Mesenchymal stem cell (in vitro differentiated cells and primary cell): ENCODE results near the gene NRP2.

Source experiments
- DNase-seq: peaks from one replicate; pipeline ENCODE4 v3.0.0-alpha.2; 2013
- H2AFZ ChIP-seq: one replicate; pipeline ENCODE4 v1.6.1; 2013; ENCODE audit warnings: low read depth, mild to moderate bottlenecking, control low read depth, inconsistent platforms, low read length, moderate library complexity
- H2AK5ac ChIP-seq: 2 replicates; pipeline ENCODE4 v1.6.1; 2013; ENCODE audit warnings: low read length, moderate library complexity, mild to moderate bottlenecking, inconsistent platforms; ENCODE audit not compliant: severe bottlenecking
- H2BK120ac ChIP-seq: one replicate; pipeline ENCODE4 v1.6.1; 2013; ENCODE audit warnings: low read depth, mild to moderate bottlenecking, inconsistent platforms, low read length, moderate library complexity
- H2BK12ac ChIP-seq, 2 experiments: one replicate each; pipeline ENCODE4 v1.6.1; 2013; ENCODE audit warnings: inconsistent platforms in 2 of 2, low read length in 2 of 2, mild to moderate bottlenecking in 2 of 2, moderate library complexity in 2 of 2, control low read depth in 1 of 2
- H2BK15ac ChIP-seq: one replicate; pipeline ENCODE4 v1.6.1; 2013; ENCODE audit warnings: mild to moderate bottlenecking, low read depth, inconsistent platforms; ENCODE audit not compliant: poor library complexity, severe bottlenecking
- H2BK5ac ChIP-seq: 2 replicates; pipeline ENCODE4 v1.6.1; 2013; ENCODE audit warnings: low read depth, mild to moderate bottlenecking, low read length, control low read depth, inconsistent platforms; ENCODE audit not compliant: poor library complexity, severe bottlenecking
- H3K14ac ChIP-seq, 2 experiments: one replicate each; pipeline ENCODE4 v1.6.1; 2013; ENCODE audit warnings: inconsistent platforms in 2 of 2, low read length in 2 of 2, control low read depth in 1 of 2, mild to moderate bottlenecking in 1 of 2, moderate library complexity in 1 of 2
- H3K18ac ChIP-seq, 2 experiments: one replicate each; pipeline ENCODE4 v1.6.1; 2013; ENCODE audit warnings: inconsistent platforms in 2 of 2, low read length in 2 of 2, control low read depth in 1 of 2, low read depth in 1 of 2, mild to moderate bottlenecking in 1 of 2
- H3K23ac ChIP-seq, 2 experiments: one replicate each; pipeline ENCODE4 v1.6.1; 2013; ENCODE audit warnings: inconsistent platforms in 2 of 2, low read length in 2 of 2, mild to moderate bottlenecking in 2 of 2, moderate library complexity in 2 of 2, control low read depth in 1 of 2
- H3K27ac ChIP-seq: 2 replicates; pipeline ENCODE4 v1.5.1; 2013; ENCODE audit warnings: mild to moderate bottlenecking, moderate library complexity, low read length, control low read depth, inconsistent platforms; ENCODE audit not compliant: poor library complexity, severe bottlenecking
- H3K27me3 ChIP-seq, 2 experiments: 2 replicates each; pipeline versions ENCODE4 v1.6.1 to v1.7.0; 2013; ENCODE audit warnings: low read length in 2 of 2, mild to moderate bottlenecking in 2 of 2, moderate library complexity in 2 of 2, control low read depth in 1 of 2, inconsistent platforms in 1 of 2; ENCODE audit not compliant: control insufficient read depth in 1 of 2, insufficient read depth in 1 of 2
- H3K36me3 ChIP-seq, 2 experiments: 2 replicates each; pipeline versions ENCODE4 v1.6.1 to v1.7.0; 2013; ENCODE audit warnings: low read length in 2 of 2, control low read depth in 1 of 2, inconsistent platforms in 1 of 2, low read depth in 1 of 2, mild to moderate bottlenecking in 1 of 2; ENCODE audit not compliant: insufficient read depth in 2 of 2, control insufficient read depth in 1 of 2
- H3K4ac ChIP-seq, 2 experiments: one replicate each; pipeline ENCODE4 v1.6.1; 2013; ENCODE audit warnings: inconsistent platforms in 2 of 2, low read length in 2 of 2, mild to moderate bottlenecking in 2 of 2, moderate library complexity in 2 of 2, control low read depth in 1 of 2, low read depth in 1 of 2
- H3K4me1 ChIP-seq: 2 replicates; pipeline ENCODE4 v1.6.1; 2013; ENCODE audit warnings: low read depth, low read length, control low read depth; ENCODE audit not compliant: control insufficient read depth, insufficient read depth
- H3K4me2 ChIP-seq: 2 replicates; pipeline ENCODE4 v1.6.1; 2013; ENCODE audit warnings: low read length, mild to moderate bottlenecking, inconsistent platforms; ENCODE audit not compliant: poor library complexity, severe bottlenecking
- H3K4me3 ChIP-seq, 2 experiments: 2 replicates each; pipeline versions ENCODE4 v1.5.1 to v1.7.0; 2013; ENCODE audit warnings: low read length in 2 of 2, mild to moderate bottlenecking in 2 of 2, control low read depth in 1 of 2, low read depth in 1 of 2; ENCODE audit not compliant: insufficient read depth in 1 of 2
- H3K79me1 ChIP-seq: replicated peaks from 2 replicates; pipeline ENCODE4 v1.6.1; 2013; ENCODE audit warnings: mild to moderate bottlenecking, control low read depth, low read length, inconsistent platforms; ENCODE audit not compliant: poor library complexity, severe bottlenecking
- H3K9ac ChIP-seq: 2 replicates; pipeline ENCODE4 v1.7.0; 2013; ENCODE audit warnings: mild to moderate bottlenecking, low read length, moderate library complexity
- H3K9me3 ChIP-seq: 2 replicates; pipeline ENCODE4 v1.7.0; 2013; ENCODE audit warnings: mild to moderate bottlenecking, low read length; ENCODE audit not compliant: control insufficient read depth
- H4K8ac ChIP-seq: one replicate; pipeline ENCODE4 v1.6.1; 2013; ENCODE audit warnings: inconsistent platforms, mild to moderate bottlenecking, low read length, moderate library complexity
- H4K91ac ChIP-seq: one replicate; pipeline ENCODE4 v1.6.1; 2013; ENCODE audit warnings: mild to moderate bottlenecking, low read length, inconsistent platforms
- WGBS: methylation state at CpG from one replicate; pipeline ENCODE4 v1.1.7; 2013; ENCODE audit warnings: mixed read lengths; 5-methylcytosine and 5-hydroxymethylcytosine counted together

Gene NRP2

GRCh38 chr2:205700331-205701132, 18.2 kb downstream of the NRP2 start:
- no peak overlapping the region for H3K4me3 ChIP-seq
- peak overlapping the region; percentile 98 for H2AK5ac ChIP-seq
- H3K9ac ChIP-seq = peak overlapping the region; percentile 55
- H2BK120ac ChIP-seq = peak overlapping the region; percentile 71
- peak overlapping the region; percentile 93 for H2BK5ac ChIP-seq
- H2BK15ac ChIP-seq = peak overlapping the region; percentile 97
- peak overlapping the region; percentile 84 to 90 for H3K18ac ChIP-seq
- peaks cover 4 to 10% of the 10 kb centered on the region in 2 experiments for H3K36me3 ChIP-seq
- H3K79me1 ChIP-seq = peaks cover 27% of the 10 kb centered on the region
- peak overlapping the region; percentile 86 to 87 for H2BK12ac ChIP-seq
- peaks cover 44% of the 10 kb centered on the region for H3K4me1 ChIP-seq
- peak overlapping the region in 1 of 2 experiments; percentile 53 for H3K14ac ChIP-seq
- H4K8ac ChIP-seq = peak overlapping the region; percentile 83
- H3K23ac ChIP-seq = peak overlapping the region in 1 of 2 experiments; percentile 5
- peak overlapping the region; percentile 100 for H3K27ac ChIP-seq
- 11% methylated on average over 11 of the region's 12 CpGs for WGBS
- peak overlapping the region; percentile 58 for H3K4me2 ChIP-seq
- H3K9me3 ChIP-seq = no peaks in the 10 kb centered on the region
- H4K91ac ChIP-seq = peak overlapping the region; percentile 77
- H2AFZ ChIP-seq = no peak overlapping the region
- peak overlapping the region; percentile 85 to 100 for H3K4ac ChIP-seq
- H3K27me3 ChIP-seq = no peaks in the 10 kb centered on the region
- peak; percentile 96 for DNase-seq

GRCh38 chr2:205701509-205701908, 19.2 kb downstream of the NRP2 start:
- Histone ChIP-seq H3K27ac (peak overlapping the region; percentile 100), H4K8ac (no peak overlapping the region), H2BK12ac (no peak overlapping the region), H3K4ac (no peak overlapping the region), H3K23ac (no peak overlapping the region), H2BK5ac (peak overlapping the region; percentile 95), H3K27me3 (no peaks in the 10 kb centered on the region), H2AFZ (no peak overlapping the region), H3K4me1 (peaks cover 40% of the 10 kb centered on the region), H3K4me2 (no peak overlapping the region), H2BK15ac (no peak overlapping the region), H3K4me3 (no peak overlapping the region), H3K14ac (no peak overlapping the region), H3K9ac (peak overlapping the region; percentile 55), H3K36me3 (peaks cover 4 to 10% of the 10 kb centered on the region in 2 experiments), H3K79me1 (peaks cover 26% of the 10 kb centered on the region), H3K18ac (no peak overlapping the region), H2BK120ac (no peak overlapping the region), H4K91ac (no peak overlapping the region), H3K9me3 (no peaks in the 10 kb centered on the region), H2AK5ac (no peak overlapping the region)
- DNase-seq = peak; percentile 47
- no CpG with 5 or more reads among the region's 1 CpG for WGBS

- WGBS = 5% methylated on average over 1 of the region's 1 CpG
- Histone ChIP-seq H2BK120ac (no peak overlapping the region), H2BK15ac (no peak overlapping the region), H4K91ac (no peak overlapping the region), H3K36me3 (peaks cover 3 to 7% of the 10 kb centered on the region in 2 experiments), H2AK5ac (peak overlapping the region; percentile 66), H3K9ac (no peak overlapping the region), H3K4me1 (peaks cover 40% of the 10 kb centered on the region), H3K79me1 (peaks cover 20% of the 10 kb centered on the region), H3K9me3 (no peaks in the 10 kb centered on the region), H2AFZ (no peak overlapping the region), H3K27ac (peak overlapping the region; percentile 100), H2BK5ac (no peak overlapping the region), H3K14ac (no peak overlapping the region), H3K4me3 (no peak overlapping the region), H3K23ac (peak overlapping the region in 1 of 2 experiments; percentile 61), H3K27me3 (no peaks in the 10 kb centered on the region), H2BK12ac (peak overlapping the region; percentile 6 to 97), H3K4me2 (no peak overlapping the region), H3K4ac (peak overlapping the region in 1 of 2 experiments; percentile 64), H3K18ac (peak overlapping the region; percentile 37 to 77), H4K8ac (peak overlapping the region; percentile 7)
- no peak for DNase-seq
These were observed 20.3 kb downstream of the NRP2 start for GRCh38 chr2:205702576-205702975.

- H3K36me3 ChIP-seq = peaks cover 0 to 3% of the 10 kb centered on the region in 2 experiments
- no peak overlapping the region for H2BK120ac ChIP-seq
- H3K4me3 ChIP-seq = no peak overlapping the region
These were observed 21.3 kb downstream of the NRP2 start for GRCh38 chr2:205703471-205704126.

More at GRCh38 chr2:205703471-205704126, 21.3 kb downstream of the NRP2 start:
- WGBS = 90% methylated on average over 8 of the region's 8 CpGs
- Histone ChIP-seq H3K27me3 (no peaks in the 10 kb centered on the region), H2AFZ (no peak overlapping the region), H3K23ac (no peak overlapping the region), H3K14ac (peak overlapping the region in 1 of 2 experiments; percentile 72), H3K4me2 (no peak overlapping the region), H3K18ac (peak overlapping the region; percentile 4 to 89), H2BK15ac (no peak overlapping the region), H3K4ac (peak overlapping the region in 1 of 2 experiments; percentile 68), H2AK5ac (peak overlapping the region; percentile 97), H4K8ac (no peak overlapping the region), H3K9me3 (no peaks in the 10 kb centered on the region), H3K79me1 (peaks cover 20% of the 10 kb centered on the region), H4K91ac (peak overlapping the region; percentile 10), H3K9ac (no peak overlapping the region), H2BK12ac (peak overlapping the region; percentile 15 to 98), H3K4me1 (peaks cover 46% of the 10 kb centered on the region), H3K27ac (peak overlapping the region; percentile 12), H2BK5ac (no peak overlapping the region)
- no peak for DNase-seq
